Glutamatergic neuron (in vitro differentiated cells): ENCODE results near the gene TBX4. TPM values are rescaled to one million over a fixed set of nuclear protein-coding genes. Genes with fewer than 3 reads are reported as not detected.
A peak's percentile ranks its signal among the peaks of the same experiment; 100 is the strongest.

Experiments used
- DNase-seq: peaks from one replicate; pipeline ENCODE4 v3.0.0; 2022
- H3K27ac Mint-ChIP-seq: one replicate; pipeline ENCODE4 v1.8.0; 2020; ENCODE audit warnings: mild to moderate bottlenecking, mixed read lengths, inconsistent platforms; ENCODE audit not compliant: unreplicated experiment
- H3K27me3 Mint-ChIP-seq: one replicate; pipeline ENCODE4 v1.8.0; 2020; ENCODE audit warnings: mild to moderate bottlenecking, moderate library complexity, mixed read lengths, inconsistent platforms; ENCODE audit not compliant: unreplicated experiment
- H3K36me3 Mint-ChIP-seq: one replicate; pipeline ENCODE4 v1.8.0; 2020; ENCODE audit warnings: mild to moderate bottlenecking, mixed read lengths, inconsistent platforms; ENCODE audit not compliant: unreplicated experiment
- H3K4me1 Mint-ChIP-seq: one replicate; pipeline ENCODE4 v1.8.0; 2020; ENCODE audit warnings: mild to moderate bottlenecking, low read depth, mixed read lengths, inconsistent platforms; ENCODE audit not compliant: unreplicated experiment
- H3K4me3 Mint-ChIP-seq: one replicate; pipeline ENCODE4 v1.8.0; 2020; ENCODE audit warnings: mild to moderate bottlenecking, mixed read lengths, inconsistent platforms; ENCODE audit not compliant: unreplicated experiment
- H3K9me3 Mint-ChIP-seq: one replicate; pipeline ENCODE4 v1.8.0; 2020; ENCODE audit warnings: mild to moderate bottlenecking, moderate library complexity, mixed read lengths, inconsistent platforms; ENCODE audit not compliant: unreplicated experiment
- CTCF ChIP-seq: fragments of 200-600 bp; sonication (generic); IDR thresholded peaks from one replicate; pipeline ENCODE4 v1.5.0; 2021; ENCODE audit not compliant: partially characterized antibody, unreplicated experiment
- total RNA-seq: library from RNA; stranded (reverse); fragmentation: NEBNext Ultra II Directional; extraction: Animal tissue kit (Norgen Biotek cat#: 25700); gene quantifications from one replicate; pipeline ENCODE4 v1.2.1, GENCODE V29; 2021; ENCODE audit not compliant: unreplicated experiment

The TBX4 gene
- total RNA-seq, 1 donor from 2014 or later = not detected

GRCh38 chr17:61474934-61475333, 22.7 kb downstream of the TBX4 start:
- Mint-ChIP-seq H3K36me3 (peaks cover 4% of the 10 kb centered on the region), H3K4me1 (no peaks in the 10 kb centered on the region), H3K27ac (no peak overlapping the region), H3K9me3 (peaks cover 9% of the 10 kb centered on the region), H3K4me3 (no peak overlapping the region), H3K27me3 (peaks cover 7% of the 10 kb centered on the region)
- TF ChIP-seq CTCF = no peak
- DNase-seq = no peak

GRCh38 chr17:61475726-61476125, 23.5 kb downstream of the TBX4 start:
- no peak for DNase-seq
- Mint-ChIP-seq H3K4me1 (no peaks in the 10 kb centered on the region), H3K27me3 (peaks cover 7% of the 10 kb centered on the region), H3K4me3 (no peak overlapping the region), H3K27ac (peak overlapping the region; percentile 60), H3K36me3 (peaks cover 4% of the 10 kb centered on the region), H3K9me3 (peaks cover 9% of the 10 kb centered on the region)
- no peak for TF ChIP-seq CTCF

- Mint-ChIP-seq H3K36me3 (peaks cover 4% of the 10 kb centered on the region), H3K9me3 (peaks cover 8% of the 10 kb centered on the region), H3K4me3 (no peak overlapping the region), H3K4me1 (no peaks in the 10 kb centered on the region), H3K27me3 (peaks cover 10% of the 10 kb centered on the region), H3K27ac (no peak overlapping the region)
- TF ChIP-seq CTCF = no peak
- DNase-seq = no peak
These were observed 24.4 kb downstream of the TBX4 start for GRCh38 chr17:61476476-61477203.

- Mint-ChIP-seq H3K27ac (no peak overlapping the region), H3K9me3 (peaks cover 6% of the 10 kb centered on the region), H3K36me3 (peaks cover 4% of the 10 kb centered on the region), H3K27me3 (peaks cover 10% of the 10 kb centered on the region), H3K4me1 (no peaks in the 10 kb centered on the region), H3K4me3 (no peak overlapping the region)
- no peak for TF ChIP-seq CTCF
- no peak for DNase-seq
These were observed 25.1 kb downstream of the TBX4 start for GRCh38 chr17:61477204-61477834.
